HG02938 (cell line): ENCODE results near the gene DLG2.

Source experiments
- ATAC-seq: cut with Tn5 transposase; IDR thresholded peaks from one replicate; pipeline ENCODE4 v1.9.1; 2021; ENCODE audit warnings: mild to moderate bottlenecking, moderate library complexity; ENCODE audit not compliant: unreplicated experiment

Gene DLG2

GRCh38 chr11:83409891-83410290 is 2217.3 kb downstream of the DLG2 start:
- ATAC-seq = no peak

GRCh38 chr11:83409476-83409875 is 2217.7 kb downstream of the DLG2 start:
- ATAC-seq = no peak

GRCh38 chr11:83408946-83409345 is 2218.2 kb downstream of the DLG2 start:
- ATAC-seq = no peak
